Hematopoietic multipotent progenitor cell treated with erythropoietin and hydrocortisone succinate and interleukin-3 and kit ligand, for 15 days (in vitro differentiated cells): ENCODE results near the gene CRISPLD2.

Source experiments
- DNase-seq: peaks from one replicate; pipeline ENCODE4 v3.0.0-alpha.2; 2015; ENCODE audit warnings: low spot score

CRISPLD2 gene

DNA sequence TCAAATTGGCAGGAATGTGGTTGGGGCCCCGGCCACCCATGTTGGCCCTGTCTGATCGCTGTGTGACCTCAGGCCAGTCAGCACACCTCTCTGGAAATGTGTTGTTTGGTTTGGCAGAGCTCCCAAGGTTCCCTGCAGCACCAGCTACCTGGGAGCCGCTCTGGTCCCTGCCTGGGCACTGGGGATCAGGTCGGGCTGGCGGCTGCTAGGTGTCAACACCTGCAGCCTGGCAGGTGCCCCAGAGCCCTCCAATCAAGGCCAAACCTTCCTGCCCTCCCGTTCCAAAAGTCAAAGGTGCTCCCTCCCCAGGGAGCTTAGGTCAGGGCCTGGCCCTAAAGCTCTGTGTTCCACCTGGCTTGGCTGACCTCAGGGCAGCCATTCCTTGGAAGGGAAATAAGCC lies 135.6 kb downstream of the CRISPLD2 start:
- no peak for DNase-seq

DNA sequence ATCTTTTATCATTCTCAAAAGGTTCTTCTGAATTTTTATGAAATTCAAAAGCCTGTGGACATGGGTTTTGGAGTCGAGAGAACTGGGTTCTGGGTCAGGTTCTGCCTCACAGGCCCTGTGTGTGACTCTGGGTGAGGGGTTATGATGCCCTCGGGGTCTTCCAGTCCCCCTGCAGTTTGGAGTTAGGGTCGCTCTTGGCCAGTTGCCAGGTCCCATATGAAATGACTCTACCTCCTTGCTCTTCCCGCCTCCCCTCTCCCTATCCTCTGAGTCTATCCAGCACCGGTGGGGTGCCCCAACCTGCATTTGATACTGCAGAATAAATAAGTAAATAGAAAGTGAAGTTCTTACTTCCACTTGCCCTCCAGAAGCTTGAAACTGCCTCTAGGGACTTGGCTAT lies 137.4 kb downstream of the CRISPLD2 start:
- no peak for DNase-seq

DNA sequence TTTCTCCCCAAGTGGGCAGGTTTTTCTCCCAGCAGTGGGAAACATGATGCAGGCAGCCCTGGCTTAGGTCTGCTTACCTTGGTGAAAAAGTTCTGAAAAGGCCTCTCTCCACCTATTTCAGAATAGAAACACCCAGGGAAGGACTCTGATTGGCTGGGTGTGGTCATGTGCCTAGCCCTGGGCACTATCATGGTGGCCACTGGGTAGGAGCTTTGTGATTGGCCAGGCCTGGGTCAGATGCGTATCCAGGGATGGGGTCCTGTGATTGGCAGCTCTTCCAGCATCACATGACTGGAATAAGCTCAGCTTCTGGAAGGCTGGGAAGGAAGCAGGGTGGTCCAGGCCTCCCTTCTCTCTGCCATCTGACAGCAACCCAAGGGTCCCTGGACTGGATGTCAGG lies 138.0 kb downstream of the CRISPLD2 start:
- no peak for DNase-seq
